Skin of body (tissue), 2 donors: Measurements from ENCODE around the gene IL10. TPM values are rescaled to one million over a fixed set of nuclear protein-coding genes. Genes with fewer than 3 reads are reported as not detected.
"Not testable (repeated sequence)": the region's sequence is repeated elsewhere in the genome, so short reads cannot be mapped to it uniquely, and the experiment has no call there.

Experiments used
- DNase-seq: peaks from one replicate; lab custom pipeline; 2025; lab: John Stamatoyannopoulos, UW
- total RNA-seq: library from RNA; depleted of rRNA; stranded (reverse); fragments of >200 nt; gene quantifications from one replicate; pipeline ENCODE4 v1.2.3, GENCODE V29; 2014

The IL10 gene
- total RNA-seq, 1 donor from 2014 or later, result 1.4 TPM

DNA sequence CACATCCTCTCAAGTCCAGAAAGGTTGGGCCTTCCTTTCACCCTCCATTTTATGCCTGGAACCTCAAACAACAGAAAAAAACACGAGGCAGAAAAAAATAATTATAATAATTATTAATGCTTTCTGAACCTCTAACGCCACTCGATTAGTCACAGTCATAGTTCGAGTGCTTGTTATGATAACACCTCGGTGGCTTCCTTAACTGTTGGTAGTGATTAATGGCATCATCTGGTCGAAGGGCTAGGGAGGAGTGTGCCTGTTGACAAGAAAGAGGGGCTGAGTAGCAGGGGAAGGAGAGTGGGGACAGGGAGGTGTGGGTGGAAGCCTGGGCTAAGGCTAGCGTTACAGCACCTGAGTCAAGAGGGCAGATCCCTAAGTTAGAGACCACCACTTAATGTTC lies 21.3 kb upstream of the IL10 start:
- DNase-seq, result no peak

GRCh38 chr1:206792939-206793607 lies 20.8 kb upstream of the IL10 start:
- no peak for DNase-seq

DNA sequence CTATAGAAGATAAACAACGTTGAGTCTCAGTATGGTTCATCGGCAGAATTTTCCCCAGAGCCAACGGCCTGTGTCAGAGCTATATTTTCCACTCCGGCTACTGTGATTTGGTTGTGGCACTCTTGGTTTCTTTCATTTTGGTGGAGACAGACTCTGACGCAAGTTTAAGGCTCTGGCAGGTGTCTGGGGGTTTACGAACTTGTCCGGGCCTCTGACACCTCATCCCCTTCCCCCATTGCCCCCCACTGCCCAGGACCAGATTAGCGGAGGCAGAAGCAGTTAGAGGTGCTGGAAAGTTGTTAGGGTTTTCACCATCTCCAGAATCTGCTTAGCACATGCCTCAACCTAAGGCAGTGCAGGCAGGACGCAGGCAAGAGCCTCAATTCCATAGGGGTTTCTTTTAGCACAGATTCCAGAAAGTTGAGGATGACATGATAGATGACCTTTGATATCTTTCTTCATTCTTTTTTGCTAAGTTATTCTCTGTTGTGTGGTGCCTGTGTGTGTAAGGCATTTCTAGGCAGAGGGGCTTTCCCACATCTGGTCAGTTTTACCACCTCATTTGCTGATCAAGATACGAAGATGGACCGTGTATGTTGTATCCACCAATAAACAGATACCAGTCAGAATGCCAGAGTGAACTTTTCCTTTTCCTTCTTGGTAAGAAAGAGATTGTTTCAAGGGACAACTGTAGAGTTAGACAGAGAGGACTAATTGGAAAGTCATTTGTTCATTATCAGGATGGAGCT lies 18.4 kb upstream of the IL10 start:
- no peak for DNase-seq

DNA sequence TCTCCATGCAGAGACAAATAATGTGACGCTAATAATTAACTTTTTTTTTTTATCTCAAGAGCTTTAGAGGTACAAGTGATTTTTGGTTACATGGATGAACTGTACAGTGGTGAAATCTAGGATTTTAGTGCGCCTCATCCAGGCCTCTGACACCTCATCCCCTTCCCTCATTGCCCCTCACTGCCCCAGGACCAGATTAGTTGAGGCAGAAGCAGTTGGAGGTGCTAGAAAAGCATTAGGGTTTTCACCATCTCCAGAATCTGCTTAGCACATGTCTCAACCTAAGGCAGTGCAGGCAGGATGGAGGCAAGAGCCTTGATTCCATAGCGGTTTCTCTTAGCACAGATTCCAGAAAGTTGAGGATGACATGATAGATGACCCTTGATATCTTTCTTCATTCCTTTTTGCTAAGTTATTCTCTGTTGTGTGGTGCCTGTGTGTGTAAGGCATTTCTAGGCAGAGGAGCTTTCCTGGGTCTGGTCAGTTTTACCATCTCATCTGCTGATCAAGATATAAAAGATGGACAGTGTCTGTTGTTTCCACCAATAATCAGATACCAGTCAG lies 16.3 kb upstream of the IL10 start:
- DNase-seq, result no peak

DNA sequence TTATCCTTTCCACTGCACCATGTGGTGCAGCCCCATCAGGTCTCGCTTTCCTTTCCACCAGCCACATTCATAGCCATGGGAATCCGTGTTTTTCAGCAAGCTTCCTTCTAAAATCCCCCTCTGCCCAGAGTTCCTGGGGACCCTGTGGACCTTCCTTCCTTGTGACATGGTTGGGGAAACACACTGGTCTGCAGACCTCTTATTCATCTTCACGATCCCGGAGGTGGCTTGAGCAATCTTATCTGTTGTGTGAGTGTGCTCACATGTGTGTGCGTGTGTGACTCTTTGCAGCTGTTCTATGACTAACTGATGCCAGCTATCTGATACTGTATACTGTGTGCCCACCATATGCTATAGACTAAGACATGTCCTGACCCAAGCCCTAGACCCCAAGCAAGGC lies 15.6 kb upstream of the IL10 start:
- no peak for DNase-seq

DNA sequence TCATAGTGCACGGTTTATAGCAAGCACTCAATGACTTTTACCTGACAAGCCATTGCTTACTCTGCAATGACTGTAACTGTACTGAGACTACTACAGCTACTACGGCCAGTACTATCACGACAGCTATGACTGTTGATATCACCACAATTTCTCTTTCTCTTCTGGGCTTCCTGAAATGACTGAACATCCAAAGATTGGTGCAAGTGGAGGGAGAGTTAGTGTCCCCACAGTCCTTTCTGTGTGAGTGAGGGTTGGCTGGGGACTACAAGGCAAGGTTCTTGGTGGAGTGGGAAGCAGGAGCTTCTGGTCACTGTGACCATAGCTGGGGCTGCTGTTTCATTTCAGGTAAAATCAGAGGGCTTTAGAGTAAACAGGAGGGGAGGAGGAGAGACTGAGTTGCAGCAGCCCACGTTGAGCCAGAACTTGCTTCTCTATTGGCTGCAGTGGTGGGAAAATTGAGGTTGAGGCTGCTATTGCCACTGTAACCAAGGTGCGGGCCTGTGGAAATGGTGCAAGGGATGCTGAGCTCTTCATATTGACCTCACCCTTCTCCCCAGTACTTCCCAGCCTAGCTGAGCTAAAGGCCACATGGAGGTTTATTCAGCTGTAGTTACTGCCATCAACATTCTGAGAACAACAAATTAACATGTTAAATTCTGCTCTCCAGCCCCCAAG lies 14.1 kb upstream of the IL10 start:
- no peak for DNase-seq

- no peak for DNase-seq
These were observed 13.0 kb upstream of the IL10 start for GRCh38 chr1:206785182-206785765.

- DNase-seq, result no peak
These were observed 12.2 kb upstream of the IL10 start for GRCh38 chr1:206784471-206784903.

DNA sequence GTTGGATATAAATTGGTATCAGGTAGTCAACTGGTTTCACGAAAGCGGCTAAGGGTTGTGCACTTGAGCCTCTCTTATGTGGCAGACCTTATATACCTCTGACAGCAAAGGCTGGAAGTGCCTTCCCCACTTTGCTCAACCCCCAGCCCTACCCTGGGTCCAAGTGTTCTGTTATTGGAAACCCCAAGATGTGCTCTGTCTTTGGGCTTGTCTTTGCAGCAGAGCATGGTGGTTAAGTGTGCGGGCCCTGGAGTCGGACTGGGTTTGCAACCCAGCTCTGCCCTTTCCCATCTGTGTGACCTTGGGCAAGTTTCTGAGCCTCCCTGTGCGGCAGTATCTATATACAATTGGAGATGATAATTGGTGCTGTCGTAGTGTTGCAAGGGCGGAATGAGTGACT lies 11.2 kb upstream of the IL10 start:
- DNase-seq, result no peak

GRCh38 chr1:206782448-206782847 lies 10.2 kb upstream of the IL10 start:
- no peak for DNase-seq

DNA sequence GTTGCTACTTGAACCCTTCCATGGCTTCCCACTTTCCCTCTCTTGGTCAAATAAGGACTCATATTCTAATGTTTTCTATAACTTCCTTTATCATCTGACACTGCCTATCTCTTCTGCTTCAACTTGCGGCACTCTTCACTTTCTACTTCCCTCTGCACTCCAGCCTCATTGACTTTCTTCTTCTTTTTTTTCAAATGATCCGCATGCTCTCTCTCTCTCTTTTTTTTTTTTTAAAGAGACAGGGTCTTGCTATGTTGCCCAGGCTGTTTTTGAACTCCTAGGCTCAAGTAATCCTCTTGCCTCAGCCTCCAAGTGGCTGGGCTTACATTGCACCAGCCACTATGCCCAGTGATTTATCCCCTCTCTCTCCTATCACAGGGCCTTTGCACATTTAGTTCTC lies 7.3 kb upstream of the IL10 start:
- DNase-seq, result no peak

- not testable (repeated sequence) for DNase-seq
These were observed 6.6 kb upstream of the IL10 start for GRCh38 chr1:206778911-206779310.

GRCh38 chr1:206778031-206778430 lies 5.7 kb upstream of the IL10 start:
- no peak for DNase-seq

- no peak for DNase-seq
These were observed 3.9 kb upstream of the IL10 start for GRCh38 chr1:206776229-206776628.

- no peak for DNase-seq
These were observed 1.8 kb upstream of the IL10 start for GRCh38 chr1:206774093-206774492.

DNA sequence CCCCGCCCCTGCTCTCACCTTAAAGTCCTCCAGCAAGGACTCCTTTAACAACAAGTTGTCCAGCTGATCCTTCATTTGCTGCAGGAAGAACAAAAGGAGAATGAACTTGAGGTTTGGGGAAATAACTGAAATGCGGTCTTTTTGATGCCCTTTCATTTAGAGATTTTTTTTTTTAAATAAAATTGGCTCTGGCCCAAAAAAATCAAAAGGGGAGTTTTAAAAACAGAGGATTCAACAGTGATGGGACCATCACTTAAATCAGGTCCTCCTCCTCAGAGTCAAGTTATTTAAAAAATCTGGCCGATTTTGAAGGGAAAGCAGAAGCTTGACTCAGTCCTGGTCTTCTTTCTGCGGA lies 979 bp downstream of the IL10 start:
- DNase-seq, result no peak

DNA sequence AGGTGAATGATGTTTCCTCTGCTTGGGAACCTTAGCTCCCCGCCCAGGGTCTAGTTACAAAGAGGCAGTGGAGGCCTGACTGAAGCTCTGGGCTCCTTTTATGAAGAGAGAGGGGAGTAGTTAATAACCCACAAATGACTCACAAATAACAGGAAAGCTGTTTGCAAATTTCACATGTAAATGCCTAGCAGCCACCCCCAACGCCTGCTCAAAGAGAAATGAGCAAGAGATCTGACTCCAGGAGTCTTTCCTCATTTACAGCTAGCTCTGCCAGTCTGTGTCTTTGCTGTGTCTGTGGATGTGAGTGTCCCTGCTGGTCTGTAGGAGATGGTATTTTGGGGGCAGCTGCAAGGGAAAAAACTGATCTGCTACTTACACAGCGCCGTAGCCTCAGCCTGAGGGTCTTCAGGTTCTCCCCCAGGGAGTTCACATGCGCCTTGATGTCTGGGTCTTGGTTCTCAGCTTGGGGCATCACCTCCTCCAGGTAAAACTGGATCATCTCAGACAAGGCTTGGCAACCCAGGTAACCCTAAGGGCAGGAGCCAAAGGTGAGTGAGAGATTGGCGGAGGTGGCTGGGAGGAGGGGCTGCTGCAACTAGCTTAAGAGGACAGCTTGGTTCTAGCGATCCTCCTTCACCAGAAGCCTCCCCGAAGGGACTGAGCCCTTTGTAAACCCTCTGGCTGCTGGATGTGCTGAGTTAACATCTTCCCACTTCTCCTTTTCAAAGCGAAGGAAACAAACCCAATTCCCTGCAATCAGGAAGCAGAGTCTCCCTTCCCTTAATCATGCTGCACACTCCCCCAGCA lies 1.6 kb downstream of the IL10 start, which contains the start of gene IL19:
Gene IL19 (plus strand): TSS at position 243 of the 807 bp plus-strand sequence. CDS start 65,890 bp downstream, outside the sequence.
- no peak for DNase-seq

DNA sequence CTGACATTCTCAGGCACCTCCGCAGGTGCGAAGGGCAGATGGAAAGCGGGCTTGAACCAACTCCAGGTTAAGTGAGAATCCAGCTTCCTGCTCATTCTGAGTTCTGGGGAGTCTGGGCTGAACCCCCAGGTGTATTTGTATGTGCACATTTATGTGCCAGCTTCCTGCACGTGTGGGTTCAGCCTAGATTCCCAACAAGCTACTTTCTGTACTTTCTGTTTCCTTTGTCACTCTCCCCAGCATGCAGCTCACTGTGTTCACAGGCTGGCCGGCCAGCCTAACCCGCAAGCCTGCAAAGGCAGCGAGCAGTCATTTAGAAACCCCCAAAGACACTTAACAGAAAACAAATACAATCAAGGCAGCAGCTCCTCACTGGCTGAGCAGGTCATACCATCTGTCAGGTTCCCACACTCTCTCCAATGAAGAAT lies 3.0 kb downstream of the IL10 start:
- no peak for DNase-seq

GRCh38 chr1:206768472-206769303 lies 3.6 kb downstream of the IL10 start:
- DNase-seq, result no peak

DNA sequence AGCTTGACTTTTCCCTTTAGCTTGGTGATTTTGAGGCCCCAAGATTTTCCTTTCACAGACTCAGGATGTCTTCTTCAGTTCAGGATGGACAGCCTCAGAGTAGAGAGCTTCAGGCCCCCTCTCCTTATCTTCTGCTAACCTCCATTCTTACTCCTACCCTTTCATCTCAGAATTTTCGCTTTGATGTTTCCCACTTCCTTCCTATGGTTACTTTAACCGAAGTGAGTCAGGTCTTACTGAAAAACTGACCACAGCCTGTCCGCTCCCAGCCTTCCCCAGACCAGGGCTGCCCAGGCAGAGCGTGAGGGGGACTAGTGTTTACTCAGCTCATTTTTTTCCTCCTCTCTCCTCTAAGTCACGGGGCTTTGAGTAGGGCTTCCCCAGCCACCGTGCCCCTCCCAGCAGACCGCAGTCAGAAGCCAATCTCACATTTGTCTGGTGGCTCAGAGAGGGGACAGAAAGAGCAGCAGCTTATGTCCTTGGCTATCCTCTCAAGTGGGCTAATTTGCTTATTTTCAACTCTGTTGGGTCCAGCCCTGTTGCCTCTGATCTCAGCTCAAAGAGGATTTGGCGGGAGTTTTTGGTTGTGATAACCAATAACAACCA lies 5.9 kb downstream of the IL10 start:
- DNase-seq, result no peak
